HepG2 (cell line): Measurements from ENCODE around the gene IGSF21. TPM values are rescaled to one million over a fixed set of nuclear protein-coding genes. Genes with fewer than 3 reads are reported as not detected.
"Not testable (repeated sequence)": the region's sequence is repeated elsewhere in the genome, so short reads cannot be mapped to it uniquely, and the experiment has no call there.

Experiments used
- ATAC-seq: fragments of 200-7000 bp; cut with Tn5 transposase; 3 replicates; pipeline ENCODE4 v1.9.1; 2020; ENCODE audit warnings: mild to moderate bottlenecking, moderate library complexity
- BruUV-seq: library from RNA; stranded (reverse); fragments of 400-500 nt; replicated peaks from 2 replicates; lab custom pipeline; 2021; lab: Mats Ljungman, UMichigan
- CTCF ChIA-PET: fragments of 300-600 bp; formaldehyde crosslinking; extraction: SDS; loops from one replicate; lab custom pipeline; 2021; ENCODE audit warnings: low total read pairs, inconsistent platforms, low intra/inter-chr PET ratio; lab: Yijun Ruan, JAX
- POLR2A ChIA-PET: fragments of 350-600 bp; sonication (Branson Sonifier 250); formaldehyde crosslinking; loops from one replicate; lab custom pipeline; 2020; ENCODE audit warnings: antibody characterized with exemption, inconsistent platforms; lab: Yijun Ruan, JAX
- DNase-seq: peaks from one replicate; pipeline ENCODE4 v3.0.0-alpha.2; 2015; ENCODE audit warnings: low spot score
- FAIRE-seq: peaks from 3 replicates; lab custom pipeline; 2011; peaks lifted over from hg19 to GRCh38; lab: Jason Lieb, UNC
- H2AFZ ChIP-seq: one replicate; pipeline ENCODE4 v1.6.1; 2011; ENCODE audit warnings: low read length, inconsistent platforms
- H3K27ac ChIP-seq: fragments of 300-600 bp; 3 replicates; pipeline ENCODE4 v1.8.0; 2011; ENCODE audit warnings: mixed run types, mild to moderate bottlenecking, mixed read lengths, low read length, inconsistent platforms; ENCODE audit not compliant: insufficient read depth; ENCODE audit errors: extremely low read length
- H3K27me3 ChIP-seq, 2 experiments: fragments of 200-600 bp in 1 of 2; 2 replicates in 1 of 2; 3 replicates in 1 of 2; pipeline versions ENCODE4 v1.6.0 to v1.8.0; 2011; ENCODE audit warnings: low read length in 2 of 2, mild to moderate bottlenecking in 2 of 2, moderate library complexity in 2 of 2, inconsistent platforms in 1 of 2; ENCODE audit not compliant: insufficient read depth in 2 of 2, control insufficient read depth in 1 of 2
- H3K36me3 ChIP-seq, 2 experiments: fragments of 200-600 bp in 1 of 2; replicated peaks in 1 of 2; 2 replicates in 1 of 2; 3 replicates in 1 of 2; pipeline versions ENCODE4 v1.5.1 to v1.8.0; 2011; ENCODE audit warnings: low read length in 2 of 2, inconsistent platforms in 1 of 2; ENCODE audit not compliant: insufficient read depth in 2 of 2, control insufficient read depth in 1 of 2
- H3K4me1 ChIP-seq: 2 replicates; pipeline ENCODE4 v1.5.1; 2012; ENCODE audit warnings: low read length, inconsistent platforms; ENCODE audit not compliant: insufficient read depth
- H3K4me2 ChIP-seq: 2 replicates; pipeline ENCODE4 v1.6.0; 2011; ENCODE audit warnings: low read depth, low read length, inconsistent platforms
- H3K4me3 ChIP-seq, 3 experiments: fragments of 200-600 bp in 1 of 3; sonication (generic), shearing (Covaris generic) in 1 of 3; replicated peaks in 1 of 3; 2 replicates each; pipeline ENCODE4 v1.5.1; 2011 to 2016; ENCODE audit warnings: low read length in 3 of 3, inconsistent platforms in 2 of 3, low read depth in 2 of 3, mild to moderate bottlenecking in 2 of 3, control low read depth in 1 of 3, mixed read lengths in 1 of 3; ENCODE audit not compliant: insufficient read depth in 1 of 3
- H3K79me2 ChIP-seq: one replicate; pipeline ENCODE4 v1.6.1; 2011; ENCODE audit warnings: low read length, inconsistent platforms; ENCODE audit not compliant: insufficient read depth
- H3K9ac ChIP-seq: 2 replicates; pipeline ENCODE4 v1.6.0; 2011; ENCODE audit warnings: mild to moderate bottlenecking, low read depth, low read length, inconsistent platforms; ENCODE audit not compliant: insufficient read depth
- H3K9me3 ChIP-seq: 2 replicates; pipeline ENCODE4 v1.5.1; 2012; ENCODE audit warnings: mild to moderate bottlenecking, low read length
- H4K20me1 ChIP-seq: 2 replicates; pipeline ENCODE4 v1.6.0; 2011; ENCODE audit warnings: inconsistent platforms, mild to moderate bottlenecking, low read length, moderate library complexity; ENCODE audit not compliant: insufficient read depth
- KMT2B ChIP-seq: IDR thresholded peaks from 2 replicates; pipeline ENCODE4 v1.6.1; 2016; ENCODE audit warnings: missing genetic modification reagents, missing compliant biosample characterization
- PAF1 ChIP-seq: IDR thresholded peaks from 2 replicates; pipeline ENCODE4 v1.6.1; 2016; ENCODE audit warnings: missing genetic modification reagents, missing compliant biosample characterization
- PREB ChIP-seq: sonication (generic); formaldehyde crosslinking; IDR thresholded peaks from 2 replicates; pipeline ENCODE4 v1.4.0; 2020; ENCODE audit warnings: missing genetic modification reagents
- RNF2 ChIP-seq: fragments of 450-650 bp; conservative IDR thresholded peaks from 2 replicates; pipeline ENCODE4 v1.6.1; 2016; ENCODE audit warnings: low read depth
- SATB2 ChIP-seq: sonication (generic); formaldehyde crosslinking; IDR thresholded peaks from 2 replicates; pipeline ENCODE4 v1.5.0; 2020; ENCODE audit warnings: missing genetic modification reagents
- SPEN ChIP-seq: sonication (generic); formaldehyde crosslinking; IDR thresholded peaks from 2 replicates; pipeline ENCODE4 v1.5.1; 2020; ENCODE audit warnings: low read depth, mild to moderate bottlenecking, missing genetic modification reagents
- TAF1 ChIP-seq: sonication (generic); formaldehyde crosslinking; IDR thresholded peaks from 2 replicates; pipeline ENCODE4 v1.4.0; 2020; ENCODE audit warnings: missing genetic modification reagents
- ZNF510 ChIP-seq: sonication (generic); formaldehyde crosslinking; IDR thresholded peaks from 2 replicates; pipeline ENCODE4 v1.4.0; 2020; ENCODE audit warnings: low read depth, mild to moderate bottlenecking, missing genetic modification reagents
- WGBS: methylation state at CpG from one replicate; pipeline ENCODE4 v1.1.6; 2017; ENCODE audit warnings: low lambda C conversion rate; 5-methylcytosine and 5-hydroxymethylcytosine counted together
- in situ Hi-C: cut with HindIII; loops from 2 replicates; pipeline ENCODE4 v1.10.0; 2017; ENCODE audit warnings: low pct_unique_long_range_greater_than_20kb; ENCODE audit not compliant: extremely low pct_ligation_motif_present
- intact Hi-C: fragments of 100-400 bp; cut with micrococcal nuclease; formaldehyde crosslinking; loops from one replicate; pipeline ENCODE4 v1.10.0; 2022; ENCODE audit not compliant: unreplicated experiment
- polyA plus RNA-seq, 8 experiments: library from polyadenylated mRNA; depleted of rRNA in 3 of 8; stranded (reverse) in 7 of 8; unstranded in 1 of 8; fragments of >200 nt; fragmentation: Illumina TruSeq in 4 of 8; extraction: Trizol in 4 of 8; gene quantifications; 2 replicates each; pipeline versions ENCODE4 v1.2.1 to v1.2.3, GENCODE V29; 2011 to 2016; ENCODE audit warnings: low read depth in 4 of 8, missing spikeins in 1 of 8, mixed read lengths in 1 of 8; ENCODE audit not compliant: insufficient read depth in 1 of 8
- total RNA-seq, 5 experiments: library from RNA; depleted of rRNA; stranded (reverse); fragments of >200 nt; fragmentation: Illumina TruSeq; extraction: Trizol; gene quantifications; 2 replicates each; pipeline ENCODE4 v1.2.3, GENCODE V29; 2016; ENCODE audit warnings: low read depth in 1 of 5

IGSF21 gene
- total and polyA plus RNA-seq, 2 of the 13 experiments (the other 11 are each of a cell fraction or from before 2014, with no cell fraction given): not detected

- H2AFZ ChIP-seq: no peak overlapping the region
- in situ Hi-C loops: no loop called here
- FAIRE-seq: no peak
- TF ChIP-seq SATB2 (no peak), SPEN (no peak), PREB (CRISPR knock-in tag) (no peak), RNF2 (no peak), PAF1 (CRISPR knock-in tag) (no peak), TAF1 (CRISPR knock-in tag) (no peak), ZNF510 (no peak), KMT2B (no peak)
- H3K9me3 ChIP-seq: no peaks in the 10 kb centered on the region
- no peaks in the 10 kb centered on the region for H3K79me2 ChIP-seq
- WGBS: 42% methylated on average over 26 of the region's 31 CpGs
- peaks cover 4 to 38% of the 10 kb centered on the region in 2 experiments; a peak in 3 of 5 replicates for H3K27me3 ChIP-seq
- H3K27ac ChIP-seq: no peak overlapping the region
- H3K4me2 ChIP-seq: no peak overlapping the region
- no peak overlapping the region for H3K9ac ChIP-seq
- ChIA-PET POLR2A (no interaction called here), CTCF (no interaction called here)
- no peaks in the 10 kb centered on the region for H3K4me1 ChIP-seq
- H3K4me3 ChIP-seq: no peak overlapping the region
- no peak for ATAC-seq
- DNase-seq: no peak
- no peaks in the 10 kb centered on the region for H4K20me1 ChIP-seq
- intact Hi-C loops: no loop called here
- H3K36me3 ChIP-seq: no peaks in the 10 kb centered on the region
- no TSS peak for BruUV-seq
Measured at GRCh38 chr1:18365099-18365705, 257.6 kb downstream of the IGSF21 start.

DNA sequence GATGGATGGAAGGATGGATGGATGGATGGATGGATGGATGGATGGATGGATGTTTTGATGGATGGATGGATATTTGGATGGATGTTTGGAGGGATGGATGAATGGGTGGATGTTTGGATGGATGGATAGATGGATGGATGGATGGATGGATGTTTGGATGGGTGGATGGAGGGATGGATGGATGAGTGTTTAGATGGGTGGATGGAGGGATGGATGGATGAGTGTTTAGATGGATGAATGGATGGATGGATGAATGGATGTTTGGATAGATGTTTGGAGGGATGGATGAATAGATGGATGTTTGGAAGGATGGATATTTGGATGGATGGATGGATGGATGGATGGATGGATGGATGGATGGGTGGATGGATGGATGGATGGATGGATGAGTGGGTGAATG is 264.9 kb downstream of the IGSF21 start:
- H2AFZ ChIP-seq, H4K20me1 ChIP-seq, BruUV-seq, H3K27me3 ChIP-seq, H3K4me3 ChIP-seq, H3K9me3 ChIP-seq, H3K79me2 ChIP-seq, DNase-seq, in situ Hi-C loops, intact Hi-C loops, ATAC-seq, H3K36me3 ChIP-seq, H3K9ac ChIP-seq, H3K4me2 ChIP-seq, H3K27ac ChIP-seq, H3K4me1 ChIP-seq, POLR2A ChIA-PET, CTCF ChIA-PET, FAIRE-seq: not testable (repeated sequence)
